NB4 (cell line): ENCODE results near the gene SSH2.

Experiments used
- DNase-seq: peaks from one replicate; pipeline ENCODE4 v3.0.0; 2010; ENCODE audit warnings: low read depth
- H3K4me3 ChIP-seq: one replicate; pipeline ENCODE4 v1.5.1; 2011; ENCODE audit warnings: mild to moderate bottlenecking, low read depth, low read length, moderate library complexity
- CTCF ChIP-seq: IDR thresholded peaks from one replicate; pipeline ENCODE4 v1.5.1; 2012; ENCODE audit warnings: low read depth, low read length
- MAX ChIP-seq: IDR thresholded peaks from 2 replicates; pipeline ENCODE4 v1.6.1; 2011; ENCODE audit warnings: low read depth, low read length
- MYC ChIP-seq: IDR thresholded peaks from 2 replicates; pipeline ENCODE4 v1.6.1; 2011; ENCODE audit warnings: low read depth, low read length
- POLR2A ChIP-seq: IDR thresholded peaks from 2 replicates; pipeline ENCODE4 v1.6.1; 2011; ENCODE audit warnings: mild to moderate bottlenecking; ENCODE audit not compliant: insufficient read length; ENCODE audit errors: extremely low read depth

SSH2 gene

GRCh38 chr17:29744121-29744520, 185.9 kb downstream of the SSH2 start:
- no peak for DNase-seq
- H3K4me3 ChIP-seq: no peak overlapping the region
- TF ChIP-seq MAX (no peak), POLR2A (no peak), CTCF (no peak), MYC (no peak)

GRCh38 chr17:29742210-29742513, 187.9 kb downstream of the SSH2 start:
- H3K4me3 ChIP-seq: no peak overlapping the region
- no peak for TF ChIP-seq MYC
- no peak for TF ChIP-seq CTCF
- TF ChIP-seq MAX: no peak
- TF ChIP-seq POLR2A: no peak
- DNase-seq: no peak

- no peak for TF ChIP-seq CTCF
- no peak for DNase-seq
- H3K4me3 ChIP-seq: no peak overlapping the region
Observed at GRCh38 chr17:29740017-29740416, 190.0 kb downstream of the SSH2 start.

GRCh38 chr17:29734640-29735039, 195.4 kb downstream of the SSH2 start:
- H3K4me3 ChIP-seq: no peak overlapping the region
- no peak for DNase-seq
- TF ChIP-seq POLR2A (no peak), CTCF (no peak), MAX (no peak), MYC (no peak)

- TF ChIP-seq POLR2A (no peak), MYC (no peak), CTCF (no peak)
- no peak for DNase-seq
- no peak overlapping the region for H3K4me3 ChIP-seq
Observed at GRCh38 chr17:29733166-29733565, 196.9 kb downstream of the SSH2 start.

GRCh38 chr17:29732613-29733012, 197.4 kb downstream of the SSH2 start:
- no peak for TF ChIP-seq MYC
- no peak for TF ChIP-seq MAX
- no peak for TF ChIP-seq CTCF
- TF ChIP-seq POLR2A: no peak
- no peak overlapping the region for H3K4me3 ChIP-seq
- DNase-seq: no peak
